ENCODE data around the gene PROZ. TPM values are rescaled to one million over a fixed set of nuclear protein-coding genes. Genes with fewer than 3 reads are reported as not detected.

PROZ gene
- total and polyA plus RNA-seq, 2 of the 13 experiments (the other 11 are each of a cell fraction or from before 2014, with no cell fraction given) = 5.6 to 22.5 TPM

- TF ChIP-seq ZNF232 (CRISPR knock-in tag; IDR thresholded peaks at IDR 0.05; ENCODE audit: borderline replicate concordance) (peak; percentile 94; the same call in 1 of the 2 replicates), ZNF563 (CRISPR knock-in tag; IDR thresholded peaks at IDR 0.05) (peak; percentile 47; the same call in 1 of the 2 replicates), PLRG1 (conservative IDR thresholded peaks at IDR 0.05) (no peak), ELF3 (CRISPR knock-in tag; IDR thresholded peaks at IDR 0.05) (peak; percentile 59; the same call in 1 of the 2 replicates), KAT7 (CRISPR knock-in tag; IDR thresholded peaks at IDR 0.05; ENCODE audit: borderline replicate concordance) (peak; percentile 89; the same call in 1 of the 2 replicates), IRF2 (CRISPR knock-in tag; IDR thresholded peaks at IDR 0.05) (peak; percentile 81), HIC2 (CRISPR knock-in tag; IDR thresholded peaks at IDR 0.05; ENCODE audit: low read depth) (peak; percentile 47), IRF9 (CRISPR knock-in tag; IDR thresholded peaks at IDR 0.05; ENCODE audit: borderline replicate concordance) (peak; percentile 43; the same call in 1 of the 2 replicates), RFXAP (CRISPR knock-in tag; IDR thresholded peaks at IDR 0.05; ENCODE audit: borderline replicate concordance) (peak; percentile 93), ZNF567 (CRISPR knock-in tag; IDR thresholded peaks at IDR 0.05; ENCODE audit: borderline replicate concordance) (no peak), GTF2F1 (IDR thresholded peaks at IDR 0.05; ENCODE audit: low read length) (no peak), ATF1 (CRISPR knock-in tag; IDR thresholded peaks at IDR 0.05) (no peak), FOXK2 (IDR thresholded peaks at IDR 0.05) (peak; percentile 61), SRSF9 (IDR thresholded peaks at IDR 0.05; ENCODE audit: borderline replicate concordance, insufficient read depth, low read depth, low read length, poor library complexity, severe bottlenecking) (no peak), ZSCAN30 (CRISPR knock-in tag; IDR thresholded peaks at IDR 0.05) (no peak), ZNF777 (CRISPR knock-in tag; IDR thresholded peaks at IDR 0.05) (peak; percentile 83)
- TF ChIP-seq, protein P1, sequence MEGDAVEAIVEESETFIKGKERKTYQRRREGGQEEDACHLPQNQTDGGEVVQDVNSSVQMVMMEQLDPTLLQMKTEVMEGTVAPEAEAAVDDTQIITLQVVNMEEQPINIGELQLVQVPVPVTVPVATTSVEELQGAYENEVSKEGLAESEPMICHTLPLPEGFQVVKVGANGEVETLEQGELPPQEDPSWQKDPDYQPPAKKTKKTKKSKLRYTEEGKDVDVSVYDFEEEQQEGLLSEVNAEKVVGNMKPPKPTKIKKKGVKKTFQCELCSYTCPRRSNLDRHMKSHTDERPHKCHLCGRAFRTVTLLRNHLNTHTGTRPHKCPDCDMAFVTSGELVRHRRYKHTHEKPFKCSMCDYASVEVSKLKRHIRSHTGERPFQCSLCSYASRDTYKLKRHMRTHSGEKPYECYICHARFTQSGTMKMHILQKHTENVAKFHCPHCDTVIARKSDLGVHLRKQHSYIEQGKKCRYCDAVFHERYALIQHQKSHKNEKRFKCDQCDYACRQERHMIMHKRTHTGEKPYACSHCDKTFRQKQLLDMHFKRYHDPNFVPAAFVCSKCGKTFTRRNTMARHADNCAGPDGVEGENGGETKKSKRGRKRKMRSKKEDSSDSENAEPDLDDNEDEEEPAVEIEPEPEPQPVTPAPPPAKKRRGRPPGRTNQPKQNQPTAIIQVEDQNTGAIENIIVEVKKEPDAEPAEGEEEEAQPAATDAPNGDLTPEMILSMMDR (CRISPR knock-in tag; IDR thresholded peaks at IDR 0.05) = peak; percentile 34; the same call in 1 of the 2 replicates
- TF ChIP-seq, protein P2, sequence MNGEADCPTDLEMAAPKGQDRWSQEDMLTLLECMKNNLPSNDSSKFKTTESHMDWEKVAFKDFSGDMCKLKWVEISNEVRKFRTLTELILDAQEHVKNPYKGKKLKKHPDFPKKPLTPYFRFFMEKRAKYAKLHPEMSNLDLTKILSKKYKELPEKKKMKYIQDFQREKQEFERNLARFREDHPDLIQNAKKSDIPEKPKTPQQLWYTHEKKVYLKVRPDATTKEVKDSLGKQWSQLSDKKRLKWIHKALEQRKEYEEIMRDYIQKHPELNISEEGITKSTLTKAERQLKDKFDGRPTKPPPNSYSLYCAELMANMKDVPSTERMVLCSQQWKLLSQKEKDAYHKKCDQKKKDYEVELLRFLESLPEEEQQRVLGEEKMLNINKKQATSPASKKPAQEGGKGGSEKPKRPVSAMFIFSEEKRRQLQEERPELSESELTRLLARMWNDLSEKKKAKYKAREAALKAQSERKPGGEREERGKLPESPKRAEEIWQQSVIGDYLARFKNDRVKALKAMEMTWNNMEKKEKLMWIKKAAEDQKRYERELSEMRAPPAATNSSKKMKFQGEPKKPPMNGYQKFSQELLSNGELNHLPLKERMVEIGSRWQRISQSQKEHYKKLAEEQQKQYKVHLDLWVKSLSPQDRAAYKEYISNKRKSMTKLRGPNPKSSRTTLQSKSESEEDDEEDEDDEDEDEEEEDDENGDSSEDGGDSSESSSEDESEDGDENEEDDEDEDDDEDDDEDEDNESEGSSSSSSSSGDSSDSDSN (CRISPR knock-in tag; IDR thresholded peaks at IDR 0.05) = peak; percentile 94
- TF ChIP-seq, protein P3, sequence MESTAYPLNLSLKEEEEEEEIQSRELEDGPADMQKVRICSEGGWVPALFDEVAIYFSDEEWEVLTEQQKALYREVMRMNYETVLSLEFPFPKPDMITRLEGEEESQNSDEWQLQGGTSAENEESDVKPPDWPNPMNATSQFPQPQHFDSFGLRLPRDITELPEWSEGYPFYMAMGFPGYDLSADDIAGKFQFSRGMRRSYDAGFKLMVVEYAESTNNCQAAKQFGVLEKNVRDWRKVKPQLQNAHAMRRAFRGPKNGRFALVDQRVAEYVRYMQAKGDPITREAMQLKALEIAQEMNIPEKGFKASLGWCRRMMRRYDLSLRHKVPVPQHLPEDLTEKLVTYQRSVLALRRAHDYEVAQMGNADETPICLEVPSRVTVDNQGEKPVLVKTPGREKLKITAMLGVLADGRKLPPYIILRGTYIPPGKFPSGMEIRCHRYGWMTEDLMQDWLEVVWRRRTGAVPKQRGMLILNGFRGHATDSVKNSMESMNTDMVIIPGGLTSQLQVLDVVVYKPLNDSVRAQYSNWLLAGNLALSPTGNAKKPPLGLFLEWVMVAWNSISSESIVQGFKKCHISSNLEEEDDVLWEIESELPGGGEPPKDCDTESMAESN (CRISPR knock-in tag; conservative IDR thresholded peaks at IDR 0.05) = no peak; the same call in 1 of the 2 replicates
- TF ChIP-seq, protein P4, sequence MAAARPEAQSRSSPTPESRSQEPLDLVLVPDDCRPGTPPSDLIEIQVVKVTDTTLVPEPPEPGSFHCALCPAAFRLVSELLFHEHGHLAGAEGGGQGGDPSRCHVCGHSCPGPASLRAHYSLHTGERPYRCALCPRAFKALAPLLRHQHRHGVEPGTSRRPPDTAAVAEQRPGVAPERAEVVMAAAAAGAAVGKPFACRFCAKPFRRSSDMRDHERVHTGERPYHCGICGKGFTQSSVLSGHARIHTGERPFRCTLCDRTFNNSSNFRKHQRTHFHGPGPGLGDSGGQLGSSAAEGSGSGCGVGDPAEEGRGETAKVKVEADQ (CRISPR knock-in tag; IDR thresholded peaks at IDR 0.05; ENCODE audit: borderline replicate concordance) = peak; percentile 70; the same call in 1 of the 2 replicates
Observed at GRCh38 chr13:113122550-113123225, 35.8 kb upstream of the PROZ start, which contains the start of gene F10 (continued).

Data from HepG2 (cell line).